HEK293 (cell line): ENCODE results near the gene SRCIN1.

Source experiments
- ZBTB7A ChIP-seq: fragments of 450-650 bp; formaldehyde crosslinking; IDR thresholded peaks from 2 replicates; pipeline ENCODE4 v1.5.1; 2016; ENCODE audit warnings: low read depth, missing biosample characterization, missing genetic modification characterization
- ZXDB ChIP-seq: fragments of 450-650 bp; formaldehyde crosslinking; IDR thresholded peaks from 2 replicates; pipeline ENCODE4 v1.5.1; 2016; ENCODE audit warnings: missing biosample characterization, missing genetic modification characterization
- TF ChIP-seq, protein P1 (sequence below): fragments of 450-650 bp; formaldehyde crosslinking; IDR thresholded peaks from 2 replicates; pipeline ENCODE4 v1.5.1; 2016; ENCODE audit warnings: missing biosample characterization, missing genetic modification characterization

DNA sequence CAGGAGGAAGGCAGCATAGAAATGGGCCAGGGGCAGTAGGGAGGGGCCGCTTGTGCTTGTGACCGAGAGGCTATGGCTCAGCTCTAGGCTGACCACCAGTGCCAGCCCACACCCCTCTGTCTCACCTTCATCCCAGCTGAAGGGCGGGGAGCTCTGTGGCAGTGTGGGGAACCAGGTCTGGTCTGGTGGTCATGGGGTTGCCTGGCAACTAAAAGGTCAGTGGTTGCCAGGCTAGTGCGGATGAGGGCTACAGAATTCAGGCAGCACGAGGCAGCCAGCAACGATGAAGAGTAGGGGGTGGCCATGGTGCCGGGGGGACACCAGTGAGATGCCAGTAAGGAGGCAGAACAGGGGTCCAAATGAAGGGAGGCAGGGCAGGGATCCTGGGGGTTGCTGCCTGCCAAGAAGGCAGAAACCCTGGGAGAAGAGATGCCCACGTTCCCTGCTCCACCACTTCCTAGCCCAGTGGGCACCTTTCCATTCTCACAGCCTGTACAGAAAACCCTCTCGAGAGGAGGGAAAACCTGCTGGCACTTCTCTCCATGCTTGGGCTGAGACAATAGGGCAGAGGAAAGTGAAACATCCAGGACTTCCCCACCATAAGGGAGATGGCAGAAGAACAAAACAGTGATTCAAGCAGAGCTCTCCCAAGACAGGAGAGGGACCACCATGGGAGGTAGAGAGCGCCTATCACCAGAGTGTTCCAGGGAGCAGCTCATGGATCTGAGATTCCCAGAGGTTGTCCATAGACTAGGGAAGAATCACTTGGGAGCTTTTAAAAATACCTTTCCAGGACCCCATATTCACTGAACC, 39.7 kb downstream of the SRCIN1 start:
- TF ChIP-seq ZXDB (tag by site-specific recombination) (no peak), ZBTB7A (tag by site-specific recombination) (no peak)
- TF ChIP-seq, protein P1, sequence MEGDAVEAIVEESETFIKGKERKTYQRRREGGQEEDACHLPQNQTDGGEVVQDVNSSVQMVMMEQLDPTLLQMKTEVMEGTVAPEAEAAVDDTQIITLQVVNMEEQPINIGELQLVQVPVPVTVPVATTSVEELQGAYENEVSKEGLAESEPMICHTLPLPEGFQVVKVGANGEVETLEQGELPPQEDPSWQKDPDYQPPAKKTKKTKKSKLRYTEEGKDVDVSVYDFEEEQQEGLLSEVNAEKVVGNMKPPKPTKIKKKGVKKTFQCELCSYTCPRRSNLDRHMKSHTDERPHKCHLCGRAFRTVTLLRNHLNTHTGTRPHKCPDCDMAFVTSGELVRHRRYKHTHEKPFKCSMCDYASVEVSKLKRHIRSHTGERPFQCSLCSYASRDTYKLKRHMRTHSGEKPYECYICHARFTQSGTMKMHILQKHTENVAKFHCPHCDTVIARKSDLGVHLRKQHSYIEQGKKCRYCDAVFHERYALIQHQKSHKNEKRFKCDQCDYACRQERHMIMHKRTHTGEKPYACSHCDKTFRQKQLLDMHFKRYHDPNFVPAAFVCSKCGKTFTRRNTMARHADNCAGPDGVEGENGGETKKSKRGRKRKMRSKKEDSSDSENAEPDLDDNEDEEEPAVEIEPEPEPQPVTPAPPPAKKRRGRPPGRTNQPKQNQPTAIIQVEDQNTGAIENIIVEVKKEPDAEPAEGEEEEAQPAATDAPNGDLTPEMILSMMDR (tag by site-specific recombination) = no peak
